Caco-2 (cell line): ENCODE results near the gene CNN3. TPM values are rescaled to one million over a fixed set of nuclear protein-coding genes. Genes with fewer than 3 reads are reported as not detected.

ENCODE experiments used
- BruUV-seq: library from RNA; stranded (reverse); fragments of 400-500 nt; replicated peaks from 2 replicates; lab custom pipeline; 2021; lab: Mats Ljungman, UMichigan
- CTCF ChIA-PET: fragments of 300-600 bp; sonication (Branson Sonifier 250); formaldehyde crosslinking; loops from one replicate; lab custom pipeline; 2022; ENCODE audit warnings: antibody characterized with exemption; lab: Charles Lee
- POLR2A ChIA-PET: fragments of 300-600 bp; sonication (Branson Sonifier 250); formaldehyde crosslinking; loops from one replicate; lab custom pipeline; 2022; ENCODE audit warnings: antibody characterized with exemption; lab: Charles Lee
- DNase-seq, 2 experiments: peaks; one replicate each; pipeline versions ENCODE4 v3.0.0 to v3.0.0-alpha.2; 2020 to 2022
- H3K27me3 ChIP-seq: replicated peaks from 2 replicates; pipeline ENCODE4 v1.6.0; 2011; ENCODE audit warnings: low read length; ENCODE audit not compliant: control insufficient read depth, insufficient read depth
- H3K36me3 ChIP-seq: 2 replicates; pipeline ENCODE4 v1.5.1; 2011; ENCODE audit warnings: low read length; ENCODE audit not compliant: control insufficient read depth, insufficient read depth
- H3K4me1 ChIP-seq: fragments of 250-450 bp; sonication (Bioruptor Pico); 2 replicates; pipeline ENCODE4 v1.5.1; 2020; ENCODE audit warnings: mild to moderate bottlenecking
- H3K4me3 ChIP-seq: 2 replicates; pipeline ENCODE4 v1.5.1; 2011; ENCODE audit warnings: low read depth, mild to moderate bottlenecking, control low read depth, low read length
- H3K9me3 ChIP-seq: fragments of 250-450 bp; sonication (Bioruptor Pico); 2 replicates; pipeline ENCODE4 v1.5.1; 2020; ENCODE audit warnings: mild to moderate bottlenecking, moderate library complexity
- H3K27ac Mint-ChIP-seq: one replicate; pipeline ENCODE4 v1.8.0; 2022; ENCODE audit warnings: mixed read lengths; ENCODE audit not compliant: unreplicated experiment
- H3K27me3 Mint-ChIP-seq: one replicate; pipeline ENCODE4 v1.8.0; 2022; ENCODE audit warnings: mixed read lengths; ENCODE audit not compliant: insufficient read depth, unreplicated experiment
- H3K36me3 Mint-ChIP-seq: one replicate; pipeline ENCODE4 v1.8.0; 2022; ENCODE audit warnings: mild to moderate bottlenecking, mixed read lengths; ENCODE audit not compliant: insufficient read depth, unreplicated experiment
- H3K4me1 Mint-ChIP-seq: one replicate; pipeline ENCODE4 v1.8.0; 2022; ENCODE audit warnings: low read depth, mixed read lengths; ENCODE audit not compliant: unreplicated experiment
- H3K4me3 Mint-ChIP-seq: one replicate; pipeline ENCODE4 v1.8.0; 2022; ENCODE audit warnings: mild to moderate bottlenecking, moderate library complexity, mixed read lengths; ENCODE audit not compliant: unreplicated experiment
- H3K9me3 Mint-ChIP-seq: one replicate; pipeline ENCODE4 v1.8.0; 2022; ENCODE audit warnings: mixed read lengths; ENCODE audit not compliant: unreplicated experiment
- CTCF ChIP-seq, 2 experiments: fragments of 200-600 bp in 1 of 2; IDR thresholded peaks; 1 replicate in 1 of 2; 2 replicates in 1 of 2; pipeline versions ENCODE4 v1.5.1 to v1.8.0; 2011 to 2022; ENCODE audit warnings: antibody characterized with exemption in 1 of 2, control low read depth in 1 of 2, inconsistent platforms in 1 of 2, low read depth in 1 of 2, low read length in 1 of 2, mild to moderate bottlenecking in 1 of 2, moderate library complexity in 1 of 2; ENCODE audit not compliant: insufficient read depth in 1 of 2, severe bottlenecking in 1 of 2, unreplicated experiment in 1 of 2
- intact Hi-C: fragments of 100-400 bp; cut with micrococcal nuclease; formaldehyde crosslinking; loops from one replicate; pipeline ENCODE4 v1.10.0; 2022; ENCODE audit not compliant: unreplicated experiment
- total RNA-seq: library from RNA; stranded (reverse); gene quantifications from 2 replicates; pipeline ENCODE4 v1.2.3, GENCODE V29; 2022

Gene CNN3
- total RNA-seq, 1 experiment from 2014 or later: 329 TPM

- ChIA-PET CTCF (no interaction called here), POLR2A (no interaction called here)
- Mint-ChIP-seq H3K9me3 (no peaks in the 10 kb centered on the region), H3K36me3 (peaks cover 21% of the 10 kb centered on the region), H3K27ac (peak overlapping the region; percentile 55), H3K27me3 (no peaks in the 10 kb centered on the region), H3K4me3 (no peak overlapping the region), H3K4me1 (peaks cover 7% of the 10 kb centered on the region)
- Histone ChIP-seq H3K4me3 (no peak overlapping the region), H3K9me3 (no peaks in the 10 kb centered on the region), H3K27me3 (no peaks in the 10 kb centered on the region), H3K4me1 (peaks cover 5% of the 10 kb centered on the region), H3K36me3 (no peaks in the 10 kb centered on the region)
- no peak for TF ChIP-seq CTCF (IDR thresholded peaks at IDR 0.05; ENCODE audit: insufficient read depth in 1 of 2, low read depth in 1 of 2, low read length in 1 of 2, severe bottlenecking in 1 of 2, unreplicated experiment in 1 of 2)
- no peak for DNase-seq
- intact Hi-C loops: loop anchor here (2.0 kb wide), 1 partner anchor 19 kb away; no protein-coding TSS in a partner anchor
- no TSS peak for BruUV-seq
Observed at GRCh38 chr1:94883691-94884090, 43.2 kb downstream of the CNN3 start.

- Mint-ChIP-seq H3K36me3 (no peaks in the 10 kb centered on the region), H3K4me1 (no peaks in the 10 kb centered on the region), H3K27ac (no peak overlapping the region), H3K27me3 (no peaks in the 10 kb centered on the region), H3K4me3 (no peak overlapping the region), H3K9me3 (no peaks in the 10 kb centered on the region)
- Histone ChIP-seq H3K9me3 (no peaks in the 10 kb centered on the region), H3K27me3 (no peaks in the 10 kb centered on the region), H3K4me1 (no peaks in the 10 kb centered on the region; the same call in 1 of the 2 replicates), H3K4me3 (no peak overlapping the region), H3K36me3 (no peaks in the 10 kb centered on the region)
- no peak for DNase-seq
- no TSS peak for BruUV-seq
- intact Hi-C loops: no loop called here
- no peak for TF ChIP-seq CTCF (IDR thresholded peaks at IDR 0.05; ENCODE audit: insufficient read depth in 1 of 2, low read depth in 1 of 2, low read length in 1 of 2, severe bottlenecking in 1 of 2, unreplicated experiment in 1 of 2)
- POLR2A ChIA-PET: no interaction called here
- CTCF ChIA-PET: no interaction called here
Observed at GRCh38 chr1:94878329-94878728, 48.6 kb downstream of the CNN3 start.

GRCh38 chr1:94876362-94876761 lies 50.5 kb downstream of the CNN3 start:
- Histone ChIP-seq H3K4me3 (no peak overlapping the region), H3K36me3 (peaks cover under 1% of the 10 kb centered on the region; the same call in 1 of the 2 replicates), H3K4me1 (no peaks in the 10 kb centered on the region), H3K9me3 (no peaks in the 10 kb centered on the region), H3K27me3 (no peaks in the 10 kb centered on the region)
- H3K4me3 Mint-ChIP-seq: no peak overlapping the region
- H3K9me3 Mint-ChIP-seq: no peaks in the 10 kb centered on the region
- H3K36me3 Mint-ChIP-seq: no peaks in the 10 kb centered on the region
- no TSS peak for BruUV-seq
- TF ChIP-seq CTCF (IDR thresholded peaks at IDR 0.05; ENCODE audit: insufficient read depth in 1 of 2, low read depth in 1 of 2, low read length in 1 of 2, severe bottlenecking in 1 of 2, unreplicated experiment in 1 of 2): no peak
- CTCF ChIA-PET: no interaction called here
- no peak for DNase-seq
- H3K27ac Mint-ChIP-seq: no peak overlapping the region
- H3K4me1 Mint-ChIP-seq: no peaks in the 10 kb centered on the region
- POLR2A ChIA-PET: no interaction called here
- intact Hi-C loops: no loop called here
- no peaks in the 10 kb centered on the region for H3K27me3 Mint-ChIP-seq
